Measurements from ENCODE around the gene RINT1.
"Not testable (repeated sequence)": the region's sequence is repeated elsewhere in the genome, so short reads cannot be mapped to it uniquely, and the experiment has no call there.

RINT1 gene

DNA sequence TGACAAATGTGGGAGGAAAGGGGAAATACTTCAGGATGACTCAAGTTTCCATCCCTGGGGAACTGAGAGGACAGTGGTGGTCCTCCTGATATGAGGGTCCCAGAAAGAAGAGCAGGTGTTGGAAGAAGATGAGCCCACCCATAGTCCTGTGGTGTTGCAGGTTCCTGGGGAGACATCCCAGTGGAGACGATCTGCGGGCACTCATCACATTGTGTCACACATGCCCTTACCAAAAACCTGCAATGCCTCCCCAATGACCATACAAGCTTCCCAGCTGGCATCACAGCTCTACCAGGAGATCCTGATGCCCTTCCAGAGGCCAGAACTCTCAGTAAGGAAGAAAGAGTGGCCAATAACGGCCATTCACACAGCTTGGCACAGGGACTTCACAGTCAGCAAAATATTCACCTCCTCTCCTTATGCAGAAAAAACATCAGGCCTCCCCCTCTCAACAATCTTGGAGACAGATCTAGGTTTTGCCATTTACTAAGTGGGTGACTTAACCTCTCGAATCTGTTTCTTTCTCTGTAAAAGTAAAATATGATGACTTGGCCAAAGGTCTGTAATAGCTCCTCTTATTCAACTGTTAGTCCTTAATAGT is 19.0 kb upstream of the RINT1 start:
- H3F3A ChIP-seq (ENCODE audit: insufficient read depth, low read length): peaks cover 11% of the 10 kb centered on the region
- H4K20me1 ChIP-seq (ENCODE audit: insufficient read depth, low read length): no peaks in the 10 kb centered on the region
- no peak for DNase-seq
- H3K4me2 ChIP-seq (ENCODE audit: low read depth, low read length): peak overlapping the region; percentile 55
- H3K9ac ChIP-seq (ENCODE audit: low read length): no peak overlapping the region; the same call in 1 of the 2 replicates
- H3K27ac ChIP-seq (ENCODE audit: low read length): peak overlapping the region; percentile 45; the same call in 1 of the 2 replicates
- H3K27me3 ChIP-seq (replicated peaks; ENCODE audit: insufficient read depth, low read length): no peaks in the 10 kb centered on the region
- TF ChIP-seq EZH2 (optimal IDR thresholded peaks at IDR 0.05; ENCODE audit: low read depth, low read length): no peak
- TF ChIP-seq, protein P1, sequence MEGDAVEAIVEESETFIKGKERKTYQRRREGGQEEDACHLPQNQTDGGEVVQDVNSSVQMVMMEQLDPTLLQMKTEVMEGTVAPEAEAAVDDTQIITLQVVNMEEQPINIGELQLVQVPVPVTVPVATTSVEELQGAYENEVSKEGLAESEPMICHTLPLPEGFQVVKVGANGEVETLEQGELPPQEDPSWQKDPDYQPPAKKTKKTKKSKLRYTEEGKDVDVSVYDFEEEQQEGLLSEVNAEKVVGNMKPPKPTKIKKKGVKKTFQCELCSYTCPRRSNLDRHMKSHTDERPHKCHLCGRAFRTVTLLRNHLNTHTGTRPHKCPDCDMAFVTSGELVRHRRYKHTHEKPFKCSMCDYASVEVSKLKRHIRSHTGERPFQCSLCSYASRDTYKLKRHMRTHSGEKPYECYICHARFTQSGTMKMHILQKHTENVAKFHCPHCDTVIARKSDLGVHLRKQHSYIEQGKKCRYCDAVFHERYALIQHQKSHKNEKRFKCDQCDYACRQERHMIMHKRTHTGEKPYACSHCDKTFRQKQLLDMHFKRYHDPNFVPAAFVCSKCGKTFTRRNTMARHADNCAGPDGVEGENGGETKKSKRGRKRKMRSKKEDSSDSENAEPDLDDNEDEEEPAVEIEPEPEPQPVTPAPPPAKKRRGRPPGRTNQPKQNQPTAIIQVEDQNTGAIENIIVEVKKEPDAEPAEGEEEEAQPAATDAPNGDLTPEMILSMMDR (IDR thresholded peaks at IDR 0.05; ENCODE audit: low read length): no peak
- TF ChIP-seq EZH2phosphoT487 (IDR thresholded peaks at IDR 0.05; ENCODE audit: low read length): no peak
- no peaks in the 10 kb centered on the region for H3K36me3 ChIP-seq (replicated peaks; ENCODE audit: insufficient read depth, low read length)
- H3K4me1 ChIP-seq (ENCODE audit: low read length): peaks cover 12% of the 10 kb centered on the region
- H3K4me3 ChIP-seq (ENCODE audit: low read length): no peak overlapping the region
- H2AFZ ChIP-seq (ENCODE audit: low read length): no peak overlapping the region
- H3K79me2 ChIP-seq (ENCODE audit: low read length): peaks cover 66% of the 10 kb centered on the region
- H3K9me3 ChIP-seq (replicated peaks; ENCODE audit: insufficient read depth, low read length): no peaks in the 10 kb centered on the region
- H3K9me2 ChIP-seq (replicated peaks; ENCODE audit: insufficient read depth, low read length): no peaks in the 10 kb centered on the region

DNA sequence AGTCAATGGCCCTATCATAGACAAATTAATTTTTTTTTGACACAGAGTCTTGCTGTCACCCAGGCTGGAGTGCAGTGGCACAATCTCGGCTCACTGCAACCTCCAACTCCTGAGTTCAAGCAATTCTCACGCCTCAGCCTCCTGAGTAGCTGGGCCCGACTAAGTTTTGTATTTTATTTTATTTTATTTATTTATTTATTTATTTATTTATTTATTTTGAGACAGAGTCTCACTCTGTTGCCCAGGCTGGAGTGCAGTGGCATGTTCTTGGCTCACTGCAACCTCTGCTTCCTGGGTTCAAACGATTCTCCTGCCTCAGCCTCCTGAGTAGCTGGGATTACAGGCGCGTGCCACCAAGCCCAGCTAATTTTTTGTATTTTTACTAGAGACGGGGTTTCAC is 16.4 kb upstream of the RINT1 start:
- Histone ChIP-seq H3K79me2 (ENCODE audit: low read length) (peaks cover 67% of the 10 kb centered on the region), H3K4me1 (ENCODE audit: low read length) (peaks cover 12% of the 10 kb centered on the region), H3F3A (ENCODE audit: insufficient read depth, low read length) (peaks cover 11% of the 10 kb centered on the region)
- H3K9me2 ChIP-seq (replicated peaks; ENCODE audit: insufficient read depth, low read length); H3K9me3 ChIP-seq (replicated peaks; ENCODE audit: insufficient read depth, low read length); H3K36me3 ChIP-seq (replicated peaks; ENCODE audit: insufficient read depth, low read length); H3K27me3 ChIP-seq (replicated peaks; ENCODE audit: insufficient read depth, low read length); H3K27ac ChIP-seq (ENCODE audit: low read length); H2AFZ ChIP-seq (ENCODE audit: low read length); H4K20me1 ChIP-seq (ENCODE audit: insufficient read depth, low read length); H3K9ac ChIP-seq (ENCODE audit: low read length); H3K4me3 ChIP-seq (ENCODE audit: low read length); DNase-seq; H3K4me2 ChIP-seq (ENCODE audit: low read depth, low read length): not testable (repeated sequence)

DNA sequence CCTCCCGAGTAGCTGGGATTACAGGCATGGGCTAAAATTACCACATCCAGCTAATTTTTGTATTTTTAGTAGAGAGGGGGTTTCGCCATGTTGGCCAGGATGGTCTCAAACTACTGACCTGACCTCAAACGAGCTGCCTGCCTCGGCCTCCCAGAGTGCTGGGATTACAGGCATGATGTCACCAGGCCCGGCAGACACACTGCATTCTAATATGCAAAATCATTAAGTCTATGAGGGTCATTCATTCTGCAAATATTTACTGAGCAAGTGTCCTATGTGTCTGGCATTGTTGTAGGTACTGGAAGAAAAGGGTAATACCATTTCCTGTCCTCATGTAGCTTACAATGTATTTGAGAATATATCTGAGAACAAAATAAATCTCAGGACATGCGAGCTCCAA is 12.6 kb upstream of the RINT1 start:
- H3K4me2 ChIP-seq (ENCODE audit: low read depth, low read length): no peak overlapping the region

DNA sequence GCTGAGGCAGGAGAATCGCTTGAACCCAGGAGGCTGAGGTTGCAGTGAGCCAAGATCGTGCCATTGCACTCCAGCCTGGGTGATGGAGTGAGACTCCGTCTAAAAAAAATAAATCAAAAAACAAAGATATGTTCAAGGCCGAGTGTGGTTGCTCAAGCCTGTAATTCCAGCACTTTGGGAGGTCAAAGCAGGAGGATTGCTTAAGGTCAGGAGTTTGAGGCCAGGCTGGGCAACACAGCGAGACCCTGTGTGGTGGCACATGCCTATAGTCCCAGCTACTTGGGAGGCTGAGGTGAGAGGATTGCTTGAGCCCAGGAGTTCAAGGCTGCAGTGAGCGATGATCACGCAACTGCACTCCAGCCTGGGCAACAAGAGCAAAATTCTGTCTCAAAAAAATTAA is 11.4 kb upstream of the RINT1 start:
- peak overlapping the region; percentile 90; the same call in 1 of the 2 replicates for H3K4me2 ChIP-seq (ENCODE audit: low read depth, low read length)
- not testable (repeated sequence) for H3K36me3 ChIP-seq (replicated peaks; ENCODE audit: insufficient read depth, low read length); H3K9me3 ChIP-seq (replicated peaks; ENCODE audit: insufficient read depth, low read length); H3K27ac ChIP-seq (ENCODE audit: low read length); H3K4me1 ChIP-seq (ENCODE audit: low read length); H3K9ac ChIP-seq (ENCODE audit: low read length); H3K27me3 ChIP-seq (replicated peaks; ENCODE audit: insufficient read depth, low read length); H4K20me1 ChIP-seq (ENCODE audit: insufficient read depth, low read length); H3K9me2 ChIP-seq (replicated peaks; ENCODE audit: insufficient read depth, low read length); H3F3A ChIP-seq (ENCODE audit: insufficient read depth, low read length); H3K4me3 ChIP-seq (ENCODE audit: low read length); DNase-seq; H2AFZ ChIP-seq (ENCODE audit: low read length)
- peaks cover 52% of the 10 kb centered on the region for H3K79me2 ChIP-seq (ENCODE audit: low read length)

More for the DNA sequence above, 12.6 kb upstream of the RINT1 start:
- Histone ChIP-seq H3K79me2 (ENCODE audit: low read length) (peaks cover 59% of the 10 kb centered on the region), H3K9ac (ENCODE audit: low read length) (no peak overlapping the region), H3K36me3 (replicated peaks; ENCODE audit: insufficient read depth, low read length) (no peaks in the 10 kb centered on the region), H3K27ac (ENCODE audit: low read length) (no peak overlapping the region), H3K9me3 (replicated peaks; ENCODE audit: insufficient read depth, low read length) (no peaks in the 10 kb centered on the region), H3K4me3 (ENCODE audit: low read length) (no peak overlapping the region), H2AFZ (ENCODE audit: low read length) (no peak overlapping the region), H3K27me3 (replicated peaks; ENCODE audit: insufficient read depth, low read length) (no peaks in the 10 kb centered on the region), H3K9me2 (replicated peaks; ENCODE audit: insufficient read depth, low read length) (no peaks in the 10 kb centered on the region), H3F3A (ENCODE audit: insufficient read depth, low read length) (no peaks in the 10 kb centered on the region), H3K4me1 (ENCODE audit: low read length) (peaks cover 6% of the 10 kb centered on the region; the same call in 1 of the 2 replicates), H4K20me1 (ENCODE audit: insufficient read depth, low read length) (no peaks in the 10 kb centered on the region)
- no peak for TF ChIP-seq EZH2phosphoT487 (IDR thresholded peaks at IDR 0.05; ENCODE audit: low read length)
- no peak for TF ChIP-seq EZH2 (optimal IDR thresholded peaks at IDR 0.05; ENCODE audit: low read depth, low read length)
- TF ChIP-seq, protein P1 (IDR thresholded peaks at IDR 0.05; ENCODE audit: low read length): no peak
- DNase-seq: no peak
